Mesenteric fat pad (tissue), 1 donor: ENCODE data around the gene RPE65. TPM values are rescaled to one million over a fixed set of nuclear protein-coding genes. Genes with fewer than 3 reads are reported as not detected.
"Not testable (repeated sequence)": the region's sequence is repeated elsewhere in the genome, so short reads cannot be mapped to it uniquely, and the experiment has no call there.

Source experiments
- DNase-seq: peaks from one replicate; pipeline ENCODE4 v3.0.0-alpha.2; 2020; ENCODE audit warnings: low spot score
- long read RNA-seq: library from polyadenylated mRNA; unstranded; transcript quantifications from one replicate; pipeline ENCODE4 v2.0.0, GENCODE V29; 2020
- total RNA-seq: library from RNA; stranded (reverse); fragmentation: NEBNext Ultra II Directional; extraction: Animal tissue kit (Norgen Biotek cat#: 25700); gene quantifications from one replicate; pipeline ENCODE4 v1.2.1, GENCODE V29; 2021
- donor health status: DM: yes; HTN: yes; CAD: no.

The RPE65 gene
- total RNA-seq: not detected
- long read RNA-seq: 0 reads

DNA sequence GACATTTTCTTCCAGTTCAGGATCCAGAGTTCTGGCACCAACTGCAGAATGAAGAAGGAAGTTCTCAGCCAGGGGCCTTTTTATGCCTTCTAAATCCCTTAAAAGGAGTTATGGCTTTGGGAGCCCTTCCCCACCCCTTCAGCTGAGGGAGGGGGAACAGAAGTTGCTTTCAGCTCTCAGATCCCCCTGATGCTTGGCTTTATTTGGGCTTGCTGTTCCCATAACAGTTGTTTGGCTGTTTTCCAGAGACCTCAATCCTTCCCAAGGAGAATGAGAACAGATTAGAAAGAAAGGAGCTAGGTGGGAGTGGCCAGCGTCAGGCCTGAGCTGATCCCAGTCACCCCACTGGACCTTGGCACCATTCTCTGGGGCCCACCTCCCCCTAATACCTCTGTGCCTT lies at the start of gene RPE65:
RPE65 (minus strand) TSS at position 54 of the 400 bp plus-strand sequence; CDS start at position 5, 49 bp downstream.
- no peak for DNase-seq

DNA sequence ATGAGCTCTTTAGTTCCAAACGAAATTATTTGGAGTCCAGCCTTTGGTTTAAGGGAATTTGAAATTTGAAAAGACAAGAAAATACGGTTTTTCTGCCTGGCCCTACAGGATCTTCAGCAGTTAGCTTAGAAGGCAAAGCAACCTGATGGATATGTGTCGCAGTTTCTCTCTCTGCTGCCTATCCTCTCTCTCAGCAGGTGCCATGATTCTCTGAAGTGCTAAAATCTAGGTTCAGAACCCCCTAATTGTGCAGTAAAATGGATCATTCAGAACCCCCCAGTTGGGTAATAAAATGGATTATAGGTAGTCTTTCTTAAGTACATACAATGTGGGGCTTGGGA lies 47.6 kb upstream of the RPE65 start:
- DNase-seq: no peak

- peak; percentile 98 for DNase-seq
These were observed 47.1 kb upstream of the RPE65 start, which contains the start of gene DEPDC1 for GRCh38 chr1:68496680-68497357. TSS of gene DEPDC1 (minus strand) at chr1:68497082. CDS start at chr1:68496999, 83 bp downstream.

- no peak for DNase-seq
These were observed 46.4 kb upstream of the RPE65 start for GRCh38 chr1:68495968-68496679.

GRCh38 chr1:68495532-68495931 lies 45.8 kb upstream of the RPE65 start:
- DNase-seq: no peak

- no peak for DNase-seq
These were observed 43.4 kb upstream of the RPE65 start for GRCh38 chr1:68493193-68493592.

DNA sequence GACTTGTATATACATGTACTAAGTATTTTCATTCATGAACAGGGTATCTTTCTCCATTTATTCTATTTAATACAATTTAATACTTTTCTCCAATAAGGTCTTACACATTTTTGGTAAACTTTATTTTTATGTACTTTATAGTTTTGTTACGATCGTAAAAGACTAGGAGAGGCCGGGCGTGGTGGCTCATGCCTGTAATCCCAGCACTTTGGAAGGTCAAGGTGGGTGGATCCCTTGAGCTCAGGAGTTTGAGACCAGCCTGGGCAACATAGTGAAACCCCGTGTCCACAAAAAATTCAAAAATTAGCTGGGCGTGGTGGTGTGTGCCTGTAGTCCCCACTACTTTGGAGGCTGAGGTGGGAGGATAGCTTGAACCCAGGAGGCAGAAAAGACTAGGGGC lies 42.5 kb upstream of the RPE65 start:
- DNase-seq: not testable (repeated sequence)

DNA sequence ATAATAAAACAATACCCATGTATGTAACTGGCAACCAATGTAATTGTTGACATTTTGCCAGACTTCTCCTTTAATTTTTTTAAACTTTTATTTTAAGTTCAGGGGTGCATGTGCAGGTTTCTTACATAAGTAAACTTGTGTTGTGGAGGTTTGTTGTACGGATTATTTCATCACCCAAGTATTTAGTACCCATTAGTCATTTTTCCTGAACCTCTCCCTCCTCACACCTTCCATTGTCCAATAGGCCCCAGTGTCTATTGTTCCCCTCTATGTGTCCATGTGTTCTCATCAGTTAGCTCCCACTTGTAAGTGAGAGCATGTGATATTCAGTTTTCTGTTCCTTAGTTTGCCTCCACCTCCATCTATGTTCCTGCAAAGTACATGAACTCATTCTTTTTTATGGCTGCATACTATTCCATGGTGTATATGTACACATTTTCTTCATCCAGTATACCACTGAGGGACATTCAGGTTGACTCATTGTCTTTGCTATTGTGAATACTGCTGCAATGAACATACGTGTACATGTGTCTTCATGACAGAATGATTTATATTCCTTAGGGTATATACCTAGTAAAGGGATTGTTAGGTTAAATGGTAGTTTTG lies 40.4 kb upstream of the RPE65 start:
- DNase-seq: no peak

DNA sequence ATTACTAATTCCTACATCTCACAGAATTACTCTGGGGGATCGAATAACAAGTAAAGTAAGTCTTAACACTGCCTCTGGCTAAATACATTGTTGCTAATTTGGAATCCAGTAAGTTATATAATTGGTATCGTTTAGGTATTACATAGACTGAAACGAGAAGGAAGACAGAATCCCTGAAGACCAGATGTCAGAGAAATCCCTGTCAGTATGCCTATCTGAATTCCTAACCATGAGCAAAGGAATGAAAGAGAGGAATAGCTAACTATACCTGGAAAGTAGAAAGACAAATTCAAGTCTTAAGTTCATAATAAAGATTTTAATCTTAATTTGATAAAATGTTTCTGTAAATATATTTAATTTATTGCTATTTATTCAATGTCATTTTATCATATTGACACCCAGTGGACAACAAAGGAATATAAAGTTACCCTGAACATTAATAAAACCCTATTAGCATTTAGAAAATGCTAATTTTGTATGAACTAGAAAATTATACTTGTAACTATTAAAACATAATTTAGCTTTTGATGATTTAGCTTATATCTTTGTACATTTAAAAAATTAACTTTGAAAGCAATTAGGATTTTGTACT lies 35.8 kb upstream of the RPE65 start:
- DNase-seq: no peak

DNA sequence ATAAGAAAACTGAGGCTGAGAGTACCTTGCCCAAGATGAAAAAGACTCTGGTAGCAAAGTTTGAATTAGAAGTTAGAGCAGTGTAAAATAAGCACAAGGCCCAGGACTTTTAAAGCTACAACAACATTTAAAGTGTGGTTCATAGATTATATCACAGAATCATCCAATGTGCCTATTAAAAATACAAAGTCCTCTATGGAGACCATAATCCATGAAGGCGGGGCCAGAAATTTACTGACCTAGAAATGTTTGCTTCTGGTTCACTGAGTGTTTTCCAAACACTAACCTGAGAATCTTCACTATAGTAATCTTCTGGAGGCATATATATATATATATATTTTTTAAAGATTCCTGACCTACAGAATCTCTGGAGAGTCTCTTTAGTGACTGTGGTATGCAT lies 34.9 kb upstream of the RPE65 start:
- no peak for DNase-seq

GRCh38 chr1:68481041-68481440 lies 31.3 kb upstream of the RPE65 start:
- DNase-seq: no peak

GRCh38 chr1:68479501-68479900 lies 29.7 kb upstream of the RPE65 start:
- no peak for DNase-seq

- DNase-seq: no peak
These were observed 28.9 kb upstream of the RPE65 start for GRCh38 chr1:68478662-68479061.

DNA sequence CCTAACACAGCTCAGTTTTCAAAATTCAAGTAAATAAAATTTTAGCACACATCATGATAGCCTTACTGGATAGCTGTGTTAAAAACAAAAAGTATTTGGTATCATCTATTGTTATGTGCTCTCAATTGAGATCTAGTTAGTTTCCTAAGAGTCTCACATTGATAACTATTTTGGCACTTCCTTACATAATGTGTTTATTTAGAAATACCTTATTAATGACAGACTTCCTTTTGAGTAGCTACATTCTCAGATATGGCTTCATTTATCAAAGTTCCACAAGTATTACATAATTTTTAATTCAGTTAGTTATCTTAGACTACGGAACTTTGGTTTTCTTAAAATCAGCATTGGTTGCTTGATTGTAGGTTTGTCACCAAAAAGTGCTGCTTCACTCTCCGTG lies 26.9 kb upstream of the RPE65 start:
- not testable (repeated sequence) for DNase-seq

- no peak for DNase-seq
These were observed 23.3 kb upstream of the RPE65 start for GRCh38 chr1:68473060-68473459.

DNA sequence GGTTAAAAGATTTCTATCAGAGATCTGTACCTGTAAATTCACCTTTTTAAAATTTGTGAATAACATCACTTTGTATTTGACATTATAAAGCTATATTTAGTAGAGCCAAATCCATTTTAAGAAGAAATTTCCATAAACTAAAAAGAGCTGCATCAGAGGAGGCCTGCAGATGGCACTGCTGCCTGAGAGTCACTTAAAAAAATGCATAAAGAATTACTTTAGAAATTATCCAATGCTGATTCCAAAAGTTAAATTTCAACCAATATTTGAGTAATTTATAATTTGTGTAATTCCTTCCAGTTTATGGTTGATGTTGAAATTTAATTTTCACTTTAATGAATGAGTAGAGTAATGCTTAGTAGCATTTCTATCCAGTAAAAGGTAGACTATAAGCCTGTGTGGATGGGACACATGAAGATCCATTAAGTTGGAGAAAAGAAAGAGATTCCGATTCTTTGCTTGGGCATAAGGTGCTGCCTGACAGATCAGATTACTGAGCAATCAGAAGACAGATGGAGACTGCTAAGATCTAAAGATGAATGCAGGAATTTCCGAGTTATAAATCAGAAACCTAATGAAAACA lies 20.7 kb upstream of the RPE65 start:
- no peak for DNase-seq

- DNase-seq: no peak
These were observed 15.1 kb upstream of the RPE65 start for GRCh38 chr1:68464891-68465290.

DNA sequence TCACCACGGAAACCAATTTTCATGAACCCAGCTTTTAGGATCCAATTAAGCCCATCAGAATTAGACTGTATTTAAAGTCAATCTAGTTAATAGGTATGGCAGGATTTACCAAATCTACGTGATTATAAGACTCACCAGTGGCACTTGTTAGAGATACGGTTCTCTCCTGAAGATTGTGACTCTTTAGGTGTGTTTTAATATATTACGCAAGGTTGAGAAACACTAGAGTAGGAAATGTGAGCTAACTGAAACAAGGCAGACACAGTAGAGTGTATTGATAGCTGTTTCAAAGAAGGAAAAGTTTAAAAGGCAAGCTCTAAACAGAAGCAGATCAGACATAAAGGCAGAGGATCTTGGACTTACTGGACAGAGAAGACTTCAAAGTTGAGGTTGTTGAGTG lies 11.2 kb upstream of the RPE65 start:
- DNase-seq: no peak

GRCh38 chr1:68459796-68460195 lies 10.0 kb upstream of the RPE65 start:
- no peak for DNase-seq

- no peak for DNase-seq
These were observed 9.3 kb upstream of the RPE65 start for GRCh38 chr1:68459091-68459490.

DNA sequence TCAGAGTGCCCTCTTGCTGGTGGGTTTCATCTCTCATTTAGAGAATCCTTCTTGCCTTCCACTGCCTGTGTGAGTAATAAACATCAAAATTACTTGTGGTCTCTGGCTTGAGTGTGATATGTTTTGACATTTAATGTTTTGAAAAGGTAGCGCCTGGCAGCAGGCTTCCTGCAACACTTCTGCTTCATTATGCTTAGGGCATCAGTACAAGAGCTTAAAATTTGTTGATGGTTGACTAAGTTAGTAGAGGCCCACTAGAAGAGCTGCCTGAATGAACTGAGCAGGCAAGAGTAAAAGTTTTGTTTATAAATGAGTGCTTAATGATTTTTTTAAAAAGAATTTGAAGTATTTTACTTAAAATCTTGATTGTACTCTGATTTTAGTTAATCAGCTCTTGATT lies 6.4 kb upstream of the RPE65 start:
- DNase-seq: no peak

- DNase-seq: no peak
These were observed 4.8 kb upstream of the RPE65 start for GRCh38 chr1:68454534-68454933.
